Caco-2 (cell line): Measurements from ENCODE around the gene SMC1B. TPM values are rescaled to one million over a fixed set of nuclear protein-coding genes. Genes with fewer than 3 reads are reported as not detected.

Experiments used
- total RNA-seq: library from RNA; stranded (reverse); gene quantifications from 2 replicates; pipeline ENCODE4 v1.2.3, GENCODE V29; 2022

Gene SMC1B
- total RNA-seq, 1 experiment from 2014 or later, result 5.3 TPM

Other genes with a start within 250 kb of the SMC1B start
- gene NUP50, start 249.7 kb downstream of the SMC1B start, total RNA-seq, result 122 and 128 TPM in 2 replicates
- 34.7 and 38.8 TPM in 2 replicates for gene KIAA0930, start 172.7 kb downstream of the SMC1B start, total RNA-seq
- 1.9 and 2.0 TPM in 2 replicates for gene UPK3A, start 128.7 kb downstream of the SMC1B start, total RNA-seq
- 120 and 131 TPM in 2 replicates for gene FAM118A, start 103.7 kb downstream of the SMC1B start, total RNA-seq
- 11.5 and 14.1 TPM in 2 replicates for gene RIBC2, start 94 bp upstream of the SMC1B start, total RNA-seq
- gene FBLN1, start 89.3 kb upstream of the SMC1B start, total RNA-seq, result 510 and 519 TPM in 2 replicates